Testis (tissue), 2 donors: ENCODE results near the gene TK2.

ENCODE experiments used
- CTCF ChIP-seq, 3 experiments: fragments of 450-650 bp in 2 of 3; fragments of 200-600 bp in 1 of 3; sonication (generic) in 1 of 3; IDR thresholded peaks; one replicate each; pipeline ENCODE4 v1.5.1; 2016 to 2019; ENCODE audit warnings: antibody characterized with exemption in 3 of 3, mild to moderate bottlenecking in 2 of 3, moderate library complexity in 1 of 3
- POLR2A ChIP-seq: fragments of 450-650 bp; IDR thresholded peaks from one replicate; pipeline ENCODE4 v1.6.1; 2017; ENCODE audit warnings: antibody characterized with exemption, mild to moderate bottlenecking, moderate library complexity

GRCh38 chr16:66516808-66517585 is 32.9 kb downstream of the TK2 start:
- TF ChIP-seq CTCF (IDR thresholded peaks at IDR 0.05) (no peak), POLR2A (no peak)
